ENCODE data around the gene PLCB4.

DNA sequence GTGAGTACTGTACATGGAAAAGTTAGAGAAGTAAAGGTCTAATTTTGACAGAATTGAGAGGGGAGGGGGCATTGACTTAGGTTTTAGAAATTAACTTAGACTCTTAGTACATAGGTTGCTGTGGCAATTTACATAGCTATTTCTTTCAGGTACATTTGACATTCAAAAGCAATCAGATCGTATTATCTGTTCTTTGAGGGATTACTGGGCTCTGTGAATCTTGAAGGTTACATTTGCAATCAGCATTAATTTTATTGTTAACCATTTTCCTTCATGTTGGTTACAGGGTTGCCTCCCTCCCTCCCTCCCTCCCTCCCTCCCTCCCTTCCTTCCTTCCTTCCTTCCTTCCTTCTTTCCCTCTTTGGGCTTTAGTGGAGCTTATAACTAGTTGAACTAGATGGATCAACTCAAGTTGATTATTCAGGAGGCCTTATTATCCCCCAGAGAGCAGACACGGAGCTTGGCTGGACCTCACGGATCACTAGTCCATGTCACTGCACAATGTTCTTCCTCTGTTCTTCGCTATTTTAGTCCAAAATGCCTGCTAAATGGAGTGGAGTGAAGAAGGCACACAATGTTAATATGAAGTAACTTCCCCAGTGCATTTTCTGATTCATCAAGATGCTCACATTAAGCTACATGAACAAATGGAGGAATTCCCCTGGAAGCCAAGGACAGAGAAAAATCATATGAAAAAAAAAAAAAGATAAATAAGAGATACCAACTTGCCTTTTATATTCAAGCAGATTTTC lies 87.8 kb downstream of the PLCB4 start:
- no peak for TF ChIP-seq POLR2A (IDR thresholded peaks at IDR 0.05)
- TF ChIP-seq, protein P1, sequence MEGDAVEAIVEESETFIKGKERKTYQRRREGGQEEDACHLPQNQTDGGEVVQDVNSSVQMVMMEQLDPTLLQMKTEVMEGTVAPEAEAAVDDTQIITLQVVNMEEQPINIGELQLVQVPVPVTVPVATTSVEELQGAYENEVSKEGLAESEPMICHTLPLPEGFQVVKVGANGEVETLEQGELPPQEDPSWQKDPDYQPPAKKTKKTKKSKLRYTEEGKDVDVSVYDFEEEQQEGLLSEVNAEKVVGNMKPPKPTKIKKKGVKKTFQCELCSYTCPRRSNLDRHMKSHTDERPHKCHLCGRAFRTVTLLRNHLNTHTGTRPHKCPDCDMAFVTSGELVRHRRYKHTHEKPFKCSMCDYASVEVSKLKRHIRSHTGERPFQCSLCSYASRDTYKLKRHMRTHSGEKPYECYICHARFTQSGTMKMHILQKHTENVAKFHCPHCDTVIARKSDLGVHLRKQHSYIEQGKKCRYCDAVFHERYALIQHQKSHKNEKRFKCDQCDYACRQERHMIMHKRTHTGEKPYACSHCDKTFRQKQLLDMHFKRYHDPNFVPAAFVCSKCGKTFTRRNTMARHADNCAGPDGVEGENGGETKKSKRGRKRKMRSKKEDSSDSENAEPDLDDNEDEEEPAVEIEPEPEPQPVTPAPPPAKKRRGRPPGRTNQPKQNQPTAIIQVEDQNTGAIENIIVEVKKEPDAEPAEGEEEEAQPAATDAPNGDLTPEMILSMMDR (IDR thresholded peaks at IDR 0.05), result no peak

Measured in lower leg skin (tissue), 3 donors.